SKM-1 treated with dmso at 0.1 percent for 144 hours (cell line): ENCODE measurements around the gene SERPINA5.
"Not testable (repeated sequence)": the region's sequence is repeated elsewhere in the genome, so short reads cannot be mapped to it uniquely, and the experiment has no call there.

ENCODE experiments used
- DNase-seq: peaks from one replicate; lab custom pipeline; 2025; ENCODE audit not compliant: unreplicated experiment; lab: John Stamatoyannopoulos, UW

The SERPINA5 gene

GRCh38 chr14:94621358-94622134, 40.3 kb downstream of the SERPINA5 start:
- no peak for DNase-seq

GRCh38 chr14:94622653-94623421, 41.6 kb downstream of the SERPINA5 start:
- DNase-seq, result no peak

GRCh38 chr14:94623422-94623809, 42.2 kb downstream of the SERPINA5 start:
- no peak for DNase-seq

- DNase-seq, result no peak
Observed at GRCh38 chr14:94623856-94624499, 42.8 kb downstream of the SERPINA5 start.

- no peak for DNase-seq
Observed at GRCh38 chr14:94624537-94625352, 43.5 kb downstream of the SERPINA5 start.

- DNase-seq, result no peak
Observed at GRCh38 chr14:94625353-94625635, 44.1 kb downstream of the SERPINA5 start.

GRCh38 chr14:94628578-94628977, 47.4 kb downstream of the SERPINA5 start:
- DNase-seq, result no peak

- DNase-seq, result no peak
Observed at GRCh38 chr14:94630396-94630795, 49.2 kb downstream of the SERPINA5 start.

GRCh38 chr14:94631050-94631449, 49.8 kb downstream of the SERPINA5 start:
- no peak for DNase-seq

- no peak for DNase-seq
Observed at GRCh38 chr14:94631536-94632304, 50.5 kb downstream of the SERPINA5 start.

- no peak for DNase-seq
Observed at GRCh38 chr14:94632305-94632590, 51.0 kb downstream of the SERPINA5 start.

- DNase-seq, result no peak
Observed at GRCh38 chr14:94633121-94633520, 51.9 kb downstream of the SERPINA5 start.

GRCh38 chr14:94635154-94635553, 53.9 kb downstream of the SERPINA5 start:
- no peak for DNase-seq

GRCh38 chr14:94636744-94637412, 55.7 kb downstream of the SERPINA5 start:
- no peak for DNase-seq

GRCh38 chr14:94637814-94638213, 56.6 kb downstream of the SERPINA5 start:
- not testable (repeated sequence) for DNase-seq

- DNase-seq, result no peak
Observed at GRCh38 chr14:94638339-94638738, 57.1 kb downstream of the SERPINA5 start.

- DNase-seq, result no peak
Observed at GRCh38 chr14:94638961-94639817, 58.0 kb downstream of the SERPINA5 start.

GRCh38 chr14:94640721-94641631, 59.8 kb downstream of the SERPINA5 start:
- DNase-seq, result no peak
